Stimulated activated CD8-positive, alpha-beta memory T cell treated with anti-CD3 and anti-CD28 coated beads, Interleukin-15, amount 100 ng/mL, for 4 hours (primary cell): ENCODE measurements around the gene PHLDA3.

Source experiments
- DNase-seq, 2 donors: peaks; one replicate each; pipeline ENCODE4 v3.0.0-alpha.2; 2020; ENCODE audit warnings: low read depth in 2 of 2

PHLDA3 gene

DNA sequence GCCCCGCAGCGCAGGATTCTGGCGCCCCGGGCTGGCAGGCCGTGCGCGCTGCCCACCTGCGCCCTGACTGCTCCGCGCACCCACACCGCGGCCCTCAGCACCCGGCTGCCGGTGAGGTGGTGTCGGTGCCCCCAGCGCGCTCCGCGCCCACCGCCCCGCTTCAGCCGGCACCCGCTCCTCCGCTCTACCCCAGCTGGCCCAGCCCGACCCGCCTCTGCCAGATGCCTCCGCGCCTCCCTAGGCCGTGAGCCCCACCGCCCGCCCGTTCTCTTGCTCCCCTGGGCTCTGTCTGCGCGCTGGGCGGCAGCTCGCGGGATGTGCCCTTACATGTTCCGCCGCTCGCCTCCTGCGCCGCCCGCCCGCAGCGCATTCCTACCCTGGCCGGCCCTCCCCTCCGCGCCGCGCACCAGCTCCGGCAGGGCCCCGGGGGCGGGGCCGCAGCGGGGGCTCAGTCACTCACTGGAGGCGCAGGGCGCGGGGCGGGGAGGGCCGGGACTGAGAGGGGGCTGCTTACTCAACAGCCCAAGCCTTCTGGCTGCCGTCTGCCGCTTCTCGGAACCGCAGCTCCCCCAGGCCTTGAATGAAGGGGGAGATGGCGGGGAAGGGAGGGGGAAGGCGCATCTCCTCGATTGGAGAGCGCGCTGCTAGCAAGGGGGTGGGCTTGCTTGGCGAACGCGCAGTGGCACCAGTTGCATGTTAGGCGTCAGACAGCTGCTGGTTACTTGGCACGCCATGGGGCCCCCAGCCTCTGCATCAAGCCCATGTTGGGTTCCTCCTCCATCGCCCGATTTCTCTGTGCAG lies at the start of gene PHLDA3:
PHLDA3 (minus strand) TSS at position 345 of the 801 bp plus-strand sequence. CDS start 402 bp downstream, outside the sequence.
- DNase-seq = peak in 1 of 2 donors; percentile 14

GRCh38 chr1:201518071-201518470 lies 49.1 kb upstream of the PHLDA3 start:
- DNase-seq = no peak

DNA sequence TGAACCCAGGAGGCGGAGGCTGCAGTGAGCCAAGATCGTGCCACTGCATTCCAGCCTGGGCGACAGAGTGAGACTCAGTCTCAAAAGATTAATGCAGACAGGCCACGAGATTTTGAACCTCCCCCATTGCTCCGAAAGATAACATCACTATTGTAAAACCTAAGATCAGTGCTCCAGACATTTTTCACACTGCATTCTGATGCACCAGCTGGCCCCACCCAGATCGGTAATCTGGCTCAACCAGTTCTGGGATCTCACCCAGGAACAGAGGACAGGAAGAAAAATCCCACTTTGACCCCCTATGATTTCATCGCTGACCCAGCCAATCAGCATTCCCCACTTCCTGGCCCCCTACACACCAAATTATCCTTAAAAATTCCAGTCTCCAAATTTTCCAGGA lies 48.6 kb upstream of the PHLDA3 start:
- no peak for DNase-seq

GRCh38 chr1:201516511-201517127 lies 47.6 kb upstream of the PHLDA3 start:
- no peak for DNase-seq

- DNase-seq = no peak
Observed at GRCh38 chr1:201515895-201516294, 46.9 kb upstream of the PHLDA3 start.

- DNase-seq = no peak
Observed at GRCh38 chr1:201515062-201515750, 46.2 kb upstream of the PHLDA3 start.

- no peak for DNase-seq
Observed at GRCh38 chr1:201514466-201514865, 45.5 kb upstream of the PHLDA3 start.

DNA sequence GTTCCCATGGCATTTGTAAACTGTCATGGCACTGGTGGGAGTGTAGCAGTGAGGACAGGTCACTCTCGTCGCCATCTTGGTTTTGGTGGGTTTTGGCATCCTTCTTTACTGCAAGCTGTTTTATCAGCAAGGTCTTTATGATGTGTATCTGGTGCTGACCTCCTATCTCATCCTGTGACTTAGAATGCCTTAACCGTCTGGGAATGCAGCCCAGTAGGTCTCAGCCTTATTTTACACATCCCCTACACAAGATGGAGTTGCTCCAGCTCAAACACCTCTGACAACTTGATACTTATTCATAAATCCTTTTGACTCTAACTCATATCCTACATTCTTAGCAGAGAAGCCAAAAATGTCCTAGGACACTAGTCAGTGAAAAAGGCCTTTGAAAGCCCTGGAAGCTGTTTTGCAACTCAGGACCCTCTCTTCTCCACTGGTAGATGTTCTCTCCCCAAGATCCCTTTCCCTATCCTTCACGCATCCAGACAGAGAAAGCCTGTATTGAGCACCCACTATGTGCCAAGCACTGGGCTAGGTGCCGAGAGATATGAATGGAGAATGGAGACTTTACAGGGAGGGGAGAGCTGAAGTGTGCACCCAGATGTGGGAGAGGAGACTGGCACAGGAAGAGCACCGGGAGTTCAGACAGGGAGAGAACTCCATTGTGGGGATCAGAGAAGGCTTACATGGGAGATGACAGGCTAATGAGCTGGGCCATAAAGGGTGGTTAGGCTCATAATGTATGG lies 44.7 kb upstream of the PHLDA3 start:
- no peak for DNase-seq

GRCh38 chr1:201511941-201512539 lies 43.1 kb upstream of the PHLDA3 start:
- no peak for DNase-seq

- DNase-seq = no peak
Observed at GRCh38 chr1:201511396-201511940, 42.5 kb upstream of the PHLDA3 start.

- no peak for DNase-seq
Observed at GRCh38 chr1:201510734-201511133, 41.7 kb upstream of the PHLDA3 start.

DNA sequence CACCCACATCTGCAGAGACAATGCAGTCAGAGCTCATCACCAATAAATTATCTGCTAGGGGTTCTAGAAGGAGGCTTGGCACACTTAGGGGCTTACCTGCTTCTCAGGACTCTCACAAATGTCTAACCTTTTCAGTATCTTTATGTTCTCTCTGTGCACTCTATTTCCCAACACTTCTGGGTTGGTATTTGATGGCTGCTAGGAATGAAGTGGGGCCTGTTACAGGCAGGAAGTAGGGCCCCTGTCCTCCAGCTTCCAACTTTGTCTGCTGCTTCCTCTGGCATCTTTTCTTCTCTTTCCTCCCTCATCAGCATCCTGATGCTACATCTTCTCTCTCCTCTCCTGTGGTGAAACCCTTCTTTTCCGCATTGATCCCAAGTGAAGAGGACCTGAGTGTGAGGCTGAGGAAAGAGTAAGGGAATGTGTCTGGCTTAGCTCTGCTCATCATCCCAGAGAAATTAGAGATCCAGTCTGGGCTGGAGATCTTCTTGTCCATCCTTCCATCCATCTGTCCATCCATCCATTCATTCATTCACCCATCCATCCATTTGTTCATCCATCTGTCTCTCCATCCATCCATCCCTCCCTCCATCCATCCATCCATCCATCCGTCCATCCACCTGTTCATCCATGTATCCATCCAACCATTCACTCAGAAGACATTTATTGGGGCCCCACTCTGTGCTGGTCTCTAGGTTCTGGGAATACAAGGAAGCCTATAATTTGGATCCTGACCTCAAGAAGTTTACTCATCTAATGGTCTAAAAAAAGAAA lies 40.8 kb upstream of the PHLDA3 start:
- DNase-seq = no peak

- DNase-seq = no peak
Observed at GRCh38 chr1:201508809-201509208, 39.8 kb upstream of the PHLDA3 start.

DNA sequence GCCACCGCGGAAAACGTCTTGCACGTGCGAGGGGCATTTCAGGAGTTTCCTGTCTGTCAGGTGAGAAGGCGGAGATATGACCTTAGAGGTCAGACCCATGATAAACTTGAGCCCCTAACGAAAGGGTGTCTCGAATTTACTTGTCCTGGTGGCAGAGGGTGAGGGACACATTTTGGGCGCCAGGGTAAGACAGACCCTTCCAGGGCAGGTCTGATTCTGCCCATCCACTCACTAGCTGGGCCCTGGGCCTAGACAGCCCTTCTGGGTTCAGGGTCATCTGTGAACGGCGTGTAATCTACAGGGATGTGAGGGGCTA lies 38.3 kb upstream of the PHLDA3 start:
- DNase-seq = no peak

GRCh38 chr1:201506557-201507359 lies 37.8 kb upstream of the PHLDA3 start, which contains the start of gene CSRP1:
CSRP1 (minus strand) TSS chr1:201507123; CDS start chr1:201496303, 10,820 bp downstream.
- peak; percentile 57 to 66 for DNase-seq

DNA sequence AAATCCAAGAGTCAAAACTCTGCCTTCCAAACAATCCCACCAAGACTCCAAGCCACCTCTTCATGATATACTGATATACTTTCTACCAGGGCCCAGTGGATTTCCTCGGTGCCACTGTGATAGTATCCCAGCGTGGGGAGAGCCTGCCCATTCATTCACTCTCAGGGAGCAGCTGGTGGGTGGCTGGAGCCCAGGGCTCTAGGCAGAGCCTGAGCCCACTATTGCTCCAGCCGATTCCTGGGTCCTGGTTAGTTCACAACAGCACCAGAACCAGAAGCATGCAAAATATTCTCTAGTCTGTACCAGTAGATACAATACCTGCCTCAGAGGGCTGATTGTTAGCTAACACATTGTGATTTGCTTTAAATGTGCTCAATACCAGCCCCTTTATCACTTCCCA lies 37.1 kb upstream of the PHLDA3 start:
- DNase-seq = no peak

- no peak for DNase-seq
Observed at GRCh38 chr1:201505503-201505890, 36.5 kb upstream of the PHLDA3 start.

DNA sequence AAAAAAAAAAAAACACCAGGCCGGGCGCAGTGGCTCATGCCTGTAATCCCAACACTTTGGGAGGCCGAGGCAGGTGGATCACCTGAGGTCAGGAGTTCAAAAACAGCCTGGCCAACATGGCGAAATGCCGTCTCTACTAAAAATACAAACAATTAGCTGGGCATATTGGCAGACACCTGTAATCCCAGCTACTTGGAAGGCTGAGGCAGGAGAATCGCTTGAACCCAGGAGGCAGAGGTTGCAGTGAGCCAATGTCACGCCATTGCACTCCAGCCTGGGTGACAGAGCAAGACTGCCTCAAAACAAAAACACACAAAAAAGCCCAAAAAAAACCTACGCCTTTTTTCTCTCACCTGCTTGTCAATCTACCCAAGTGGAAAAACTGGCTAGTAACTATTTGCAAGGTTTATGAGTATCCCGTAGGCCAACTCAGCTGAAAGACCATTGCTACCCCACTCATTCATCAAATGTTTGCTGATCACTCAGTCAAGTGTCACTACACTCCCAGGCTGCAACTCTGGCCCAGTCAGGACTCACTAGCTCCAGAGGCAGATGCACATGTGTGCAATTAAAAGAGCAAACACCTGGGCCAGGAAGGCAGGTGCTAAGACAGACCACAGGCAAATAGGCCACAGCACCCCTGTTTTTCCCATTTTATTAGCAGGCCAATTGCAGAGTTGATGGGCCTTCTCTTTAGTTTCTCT lies 36.0 kb upstream of the PHLDA3 start:
- DNase-seq = no peak

DNA sequence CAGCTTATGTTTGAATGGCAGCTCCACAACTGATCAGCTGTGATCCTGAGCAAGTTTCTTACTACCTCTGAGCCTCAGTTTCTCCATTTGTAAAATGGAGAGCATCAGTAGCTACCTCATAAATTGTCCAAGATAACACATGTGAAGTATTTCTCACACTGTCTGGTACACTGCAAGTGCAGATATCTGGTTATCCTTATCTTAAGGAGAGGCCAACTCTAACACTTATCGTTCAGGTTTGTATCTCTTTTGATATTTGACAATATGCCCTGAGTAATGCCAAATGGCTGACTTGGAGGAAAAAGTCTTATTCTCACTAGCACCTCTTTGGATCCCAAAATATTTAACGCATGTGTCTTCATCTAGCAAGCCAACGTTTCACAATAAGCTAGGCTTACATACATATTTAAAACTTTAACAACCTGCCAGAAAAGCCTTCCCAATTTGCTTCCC lies 35.2 kb upstream of the PHLDA3 start:
- DNase-seq = no peak
